PFSK-1 (cell line): ENCODE measurements around the gene WFDC5. TPM values are rescaled to one million over a fixed set of nuclear protein-coding genes. Genes with fewer than 3 reads are reported as not detected.

ENCODE experiments used
- FOXP2 ChIP-seq: optimal IDR thresholded peaks from 2 replicates; pipeline ENCODE3; 2011; ENCODE audit warnings: borderline replicate concordance, control low read depth, inconsistent platforms; ENCODE audit not compliant: insufficient read depth; ENCODE audit errors: extremely low read length, extremely low read depth
- POLR2AphosphoS5 ChIP-seq: IDR thresholded peaks from 2 replicates; pipeline ENCODE4 v1.6.1; 2012; ENCODE audit warnings: low read depth, mild to moderate bottlenecking, control low read depth, low read length, moderate library complexity
- REST ChIP-seq, 2 experiments: IDR thresholded peaks; 2 replicates each; pipeline versions ENCODE4 v1.6.1 to v1.8.0; 2011 to 2012; ENCODE audit warnings: low read depth in 2 of 2, low read length in 2 of 2, control low read depth in 1 of 2, inconsistent platforms in 1 of 2, mild to moderate bottlenecking in 1 of 2, moderate library complexity in 1 of 2; ENCODE audit not compliant: insufficient read depth in 1 of 2
- SIN3A ChIP-seq: IDR thresholded peaks from 2 replicates; pipeline ENCODE4 v1.6.1; 2012; ENCODE audit warnings: mild to moderate bottlenecking, low read length, moderate library complexity, borderline replicate concordance; ENCODE audit not compliant: insufficient read depth
- TAF1 ChIP-seq: IDR thresholded peaks from 2 replicates; pipeline ENCODE4 v1.6.1; 2012; ENCODE audit warnings: low read length, control low read depth, borderline replicate concordance; ENCODE audit not compliant: insufficient read depth
- polyA plus RNA-seq: library from polyadenylated mRNA; unstranded; fragments of >200 nt; gene quantifications from one replicate; pipeline ENCODE4 v1.2.1, GENCODE V29; 2012; ENCODE audit warnings: low read depth, missing spikeins; ENCODE audit not compliant: insufficient read length

The WFDC5 gene
- not detected for polyA plus RNA-seq

- TF ChIP-seq FOXP2 = no peak
- no peak for TF ChIP-seq SIN3A
- no peak for TF ChIP-seq POLR2AphosphoS5
- no peak for TF ChIP-seq REST (IDR thresholded peaks at IDR 0.05; ENCODE audit: insufficient read depth in 1 of 2, low read depth in 2 of 2, low read length in 2 of 2)
Measured at GRCh38 chr20:45114465-45115385, at the start of gene WFDC5. WFDC5 (minus strand) TSS chr20:45115174; CDS start chr20:45115083, 91 bp downstream.

GRCh38 chr20:45163083-45163803 lies 48.3 kb upstream of the WFDC5 start:
- TF ChIP-seq POLR2AphosphoS5 (no peak), SIN3A (no peak), FOXP2 (no peak), REST (IDR thresholded peaks at IDR 0.05; ENCODE audit: insufficient read depth in 1 of 2, low read depth in 2 of 2, low read length in 2 of 2) (no peak), TAF1 (no peak)

- TF ChIP-seq REST (IDR thresholded peaks at IDR 0.05; ENCODE audit: insufficient read depth in 1 of 2, low read depth in 2 of 2, low read length in 2 of 2) = no peak
- TF ChIP-seq TAF1 = no peak
- TF ChIP-seq FOXP2 = no peak
- no peak for TF ChIP-seq POLR2AphosphoS5
- TF ChIP-seq SIN3A = no peak
Measured at GRCh38 chr20:45157962-45158361, 43.0 kb upstream of the WFDC5 start.

- no peak for TF ChIP-seq FOXP2
- no peak for TF ChIP-seq POLR2AphosphoS5
- TF ChIP-seq TAF1 = no peak
- TF ChIP-seq REST (IDR thresholded peaks at IDR 0.05; ENCODE audit: insufficient read depth in 1 of 2, low read depth in 2 of 2, low read length in 2 of 2) = no peak
- TF ChIP-seq SIN3A = no peak
Measured at GRCh38 chr20:45156713-45157112, 41.7 kb upstream of the WFDC5 start.
